ENCODE results near the gene SKAP1.
A peak's percentile ranks its signal among the peaks of the same experiment; 100 is the strongest.

DNA sequence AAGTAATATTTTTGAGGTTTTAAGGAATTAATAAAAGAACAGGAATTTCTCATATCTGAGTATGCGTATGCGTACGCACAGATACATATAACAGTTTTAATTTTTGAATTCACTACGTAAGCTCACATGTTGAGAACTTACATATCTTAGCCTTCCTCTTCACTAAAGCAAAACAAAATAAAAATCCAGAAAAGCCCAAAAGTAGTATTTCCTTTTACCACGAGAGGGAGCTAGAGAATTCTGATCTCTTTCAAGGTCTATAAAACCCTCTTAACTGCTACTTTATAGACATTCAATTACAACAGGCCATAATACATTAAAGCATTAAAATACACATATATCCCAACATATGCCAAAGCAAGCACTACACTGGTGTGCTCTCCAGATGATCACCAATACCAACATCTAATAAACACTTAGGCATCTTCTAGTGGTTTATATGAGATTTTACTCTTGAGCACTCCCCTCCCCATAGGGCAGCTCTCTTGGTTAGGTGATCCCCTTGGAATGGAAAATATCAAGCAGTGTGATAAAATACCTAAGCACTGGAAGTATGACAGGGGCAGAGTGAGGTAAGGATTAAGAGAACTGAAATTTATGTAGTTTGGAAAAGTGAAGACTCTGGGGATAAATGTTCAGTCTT lies 94.0 kb downstream of the SKAP1 start:
- no peak for TF ChIP-seq POLR2A (IDR thresholded peaks at IDR 0.05)
- TF ChIP-seq, protein P1, sequence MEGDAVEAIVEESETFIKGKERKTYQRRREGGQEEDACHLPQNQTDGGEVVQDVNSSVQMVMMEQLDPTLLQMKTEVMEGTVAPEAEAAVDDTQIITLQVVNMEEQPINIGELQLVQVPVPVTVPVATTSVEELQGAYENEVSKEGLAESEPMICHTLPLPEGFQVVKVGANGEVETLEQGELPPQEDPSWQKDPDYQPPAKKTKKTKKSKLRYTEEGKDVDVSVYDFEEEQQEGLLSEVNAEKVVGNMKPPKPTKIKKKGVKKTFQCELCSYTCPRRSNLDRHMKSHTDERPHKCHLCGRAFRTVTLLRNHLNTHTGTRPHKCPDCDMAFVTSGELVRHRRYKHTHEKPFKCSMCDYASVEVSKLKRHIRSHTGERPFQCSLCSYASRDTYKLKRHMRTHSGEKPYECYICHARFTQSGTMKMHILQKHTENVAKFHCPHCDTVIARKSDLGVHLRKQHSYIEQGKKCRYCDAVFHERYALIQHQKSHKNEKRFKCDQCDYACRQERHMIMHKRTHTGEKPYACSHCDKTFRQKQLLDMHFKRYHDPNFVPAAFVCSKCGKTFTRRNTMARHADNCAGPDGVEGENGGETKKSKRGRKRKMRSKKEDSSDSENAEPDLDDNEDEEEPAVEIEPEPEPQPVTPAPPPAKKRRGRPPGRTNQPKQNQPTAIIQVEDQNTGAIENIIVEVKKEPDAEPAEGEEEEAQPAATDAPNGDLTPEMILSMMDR (IDR thresholded peaks at IDR 0.05 in 4 of 5, conservative IDR thresholded peaks at IDR 0.05 in 1 of 5), result peak in 4 of 5 experiments; percentile 43 to 75 (median 64)

Data from gastrocnemius medialis (tissue), 4 donors.